A204.1 (cell line): ENCODE measurements around the gene FDX1.

Experiments
- FAIRE-seq: peaks from 2 replicates; lab custom pipeline; 2012; peaks lifted over from hg19 to GRCh38; lab: Jason Lieb, UNC

Gene FDX1

DNA sequence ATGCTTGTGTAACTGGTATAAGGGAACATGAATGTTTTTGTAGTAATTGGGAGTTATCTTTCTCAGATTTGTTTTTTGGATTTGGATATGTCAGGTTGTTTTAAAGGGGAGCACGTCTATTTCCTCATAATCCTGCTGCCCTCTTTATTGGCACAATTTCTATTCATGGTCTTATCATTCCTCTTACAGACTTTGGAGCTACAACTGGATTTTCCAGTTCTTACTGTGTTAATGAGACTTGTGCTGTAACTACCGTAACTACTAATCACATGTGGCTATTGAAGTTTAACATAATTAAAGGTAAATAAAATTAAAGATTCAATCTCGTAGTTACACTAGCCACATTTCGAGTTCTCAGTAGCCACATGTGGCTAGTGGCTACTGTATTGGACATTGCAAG, 1.9 kb downstream of the FDX1 start:
- FAIRE-seq, result no peak

DNA sequence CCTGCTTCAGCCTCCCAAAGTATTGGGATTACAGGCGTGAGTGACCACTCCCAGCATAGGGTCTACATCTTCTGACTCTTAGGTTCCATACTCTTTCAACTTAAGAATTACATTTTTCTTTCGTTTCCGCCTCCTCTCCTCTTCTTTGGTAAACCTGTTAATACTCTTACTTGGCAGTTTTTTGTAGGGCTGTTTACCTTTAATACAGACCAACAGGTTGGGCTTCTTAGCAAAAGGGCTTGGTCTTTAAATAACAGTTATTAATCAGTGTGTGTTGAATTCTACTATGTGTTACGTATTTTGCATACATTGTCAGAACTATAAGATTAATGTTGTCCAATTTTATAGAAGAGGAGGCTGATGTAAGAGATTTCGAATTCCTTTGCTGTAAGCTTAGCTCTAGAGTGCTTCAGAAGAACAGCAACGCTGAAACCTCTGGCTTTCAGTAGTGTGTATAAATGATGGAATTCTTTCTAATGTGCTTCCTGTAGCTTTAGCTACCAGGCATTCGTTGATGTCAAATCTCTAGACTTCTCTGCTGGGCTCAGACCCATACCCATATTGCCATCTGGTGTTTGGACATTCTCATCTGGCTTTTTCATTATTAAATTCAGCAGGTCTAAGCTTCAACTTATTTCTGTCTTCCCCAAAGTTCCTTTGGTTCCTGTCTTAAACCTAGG, 3.1 kb downstream of the FDX1 start:
- FAIRE-seq, result no peak

DNA sequence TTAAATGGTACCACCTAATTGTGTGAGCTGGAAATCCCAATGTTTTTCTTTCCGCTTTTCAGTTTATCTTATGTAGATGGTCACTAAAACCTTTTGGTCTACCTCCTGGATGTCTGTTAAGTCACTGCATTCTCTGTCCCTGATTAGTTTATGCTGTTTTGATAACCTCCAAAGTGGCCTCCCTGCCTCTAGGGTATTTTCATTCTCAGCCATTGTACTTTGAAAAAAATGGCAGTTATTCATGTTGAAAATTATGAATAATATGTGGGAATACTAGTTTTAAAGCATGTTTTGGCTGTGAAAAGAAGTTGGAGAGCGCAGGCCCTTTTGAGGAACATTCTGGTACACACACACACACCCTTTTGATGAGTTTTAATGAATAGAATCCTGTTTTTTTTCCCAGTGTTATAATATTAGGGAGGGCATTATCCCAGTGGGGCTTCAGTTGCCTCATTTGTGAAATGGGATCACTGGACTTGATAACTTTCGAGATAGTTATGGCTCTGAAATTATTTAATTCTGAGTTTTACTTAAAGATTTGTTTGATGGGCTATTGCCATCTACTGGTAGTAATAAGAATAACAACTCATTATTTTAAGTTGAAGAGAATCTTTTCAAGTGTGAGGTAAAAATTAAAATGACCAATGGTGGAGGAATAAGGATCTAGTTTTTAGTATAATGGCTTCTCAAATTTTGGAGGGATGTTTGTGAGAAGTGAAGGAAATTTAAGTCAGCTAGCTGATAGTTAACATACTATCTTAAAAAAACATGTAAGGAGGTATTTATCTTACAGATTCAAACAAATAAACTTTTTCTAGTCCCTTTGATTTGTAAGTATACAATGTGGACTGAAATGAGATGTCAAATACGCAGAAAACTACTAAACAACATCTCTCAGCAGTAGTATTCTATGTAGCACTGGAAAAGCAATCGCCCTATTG, 3.9 kb downstream of the FDX1 start:
- FAIRE-seq, result peak; percentile 95

DNA sequence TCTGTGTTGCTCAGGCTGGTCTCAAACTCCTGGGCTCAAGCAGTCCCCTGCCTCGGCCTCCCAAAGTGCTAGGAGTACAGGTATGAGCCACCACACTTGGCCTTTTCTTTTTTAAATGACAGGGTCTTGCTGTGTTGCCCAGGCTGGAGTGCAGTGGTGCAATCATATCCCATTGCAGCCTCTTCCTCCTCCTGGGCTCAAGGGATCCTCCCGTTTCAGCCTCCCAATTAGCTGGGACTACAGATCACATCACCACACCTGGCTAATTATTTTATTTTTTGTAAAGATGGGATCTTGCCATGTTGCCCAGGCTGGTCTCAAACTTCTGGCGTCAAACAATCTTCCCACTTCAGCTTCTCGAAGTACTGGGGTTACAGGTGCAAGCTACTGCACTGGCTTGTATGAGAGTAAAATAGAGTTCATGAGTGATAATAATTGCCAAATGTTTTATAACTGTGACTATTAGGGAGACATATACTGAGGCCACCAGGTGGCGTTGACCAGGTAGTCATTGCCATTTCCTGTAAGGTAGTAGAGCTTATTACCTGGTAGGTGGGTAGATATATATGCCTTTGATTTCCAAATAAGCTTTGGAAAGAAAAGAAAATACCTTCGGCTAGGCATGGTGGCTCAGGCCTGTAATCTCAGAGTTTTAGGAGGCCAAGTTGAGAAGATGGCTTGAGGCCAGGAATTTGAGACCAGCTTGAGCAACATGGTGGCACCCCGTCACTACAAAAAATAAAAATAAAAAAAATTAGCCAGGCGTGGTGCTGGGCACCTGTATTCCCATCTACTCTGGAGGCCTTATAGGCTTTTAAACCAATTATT, 5.4 kb downstream of the FDX1 start:
- no peak for FAIRE-seq

DNA sequence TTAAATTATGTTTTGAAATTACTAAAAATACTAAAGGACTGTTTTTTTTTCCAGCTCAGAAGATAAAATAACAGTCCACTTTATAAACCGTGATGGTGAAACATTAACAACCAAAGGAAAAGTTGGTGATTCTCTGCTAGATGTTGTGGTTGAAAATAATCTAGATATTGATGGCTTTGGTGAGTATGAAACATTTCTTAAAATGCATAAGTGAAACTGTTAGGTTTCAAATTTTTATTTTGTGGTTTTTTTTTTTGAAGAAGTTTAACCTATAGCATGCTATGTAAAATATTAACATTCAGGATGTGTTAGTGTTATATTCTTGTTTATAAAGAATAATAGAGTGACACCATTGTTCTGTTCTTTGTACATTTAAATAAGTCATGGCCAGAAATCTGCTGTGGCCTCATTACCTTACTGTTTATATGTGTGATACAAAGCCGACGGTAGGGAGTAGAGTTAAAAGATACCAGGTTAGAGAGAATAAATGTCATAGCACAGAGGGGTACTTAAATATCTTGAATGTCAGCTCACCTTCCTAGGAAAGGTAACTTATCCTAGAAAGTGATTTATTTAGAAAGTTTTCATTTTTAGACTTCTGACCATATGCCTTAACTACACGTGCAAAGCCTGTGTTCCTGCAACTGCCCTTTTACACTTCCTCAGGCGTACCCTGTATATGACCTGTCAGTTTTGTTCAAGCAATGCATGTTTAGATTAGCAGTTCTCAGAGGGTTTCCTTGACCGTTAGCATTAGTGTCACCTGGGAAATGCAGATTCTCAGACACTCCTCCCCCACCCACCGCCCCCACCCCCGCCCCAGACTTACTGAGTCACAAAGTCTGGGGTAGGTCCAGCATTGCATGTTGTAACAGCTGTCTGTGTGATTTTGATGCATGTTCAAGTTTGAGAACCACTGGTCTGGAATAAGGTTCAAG, 6.3 kb downstream of the FDX1 start:
- peak; percentile 21 for FAIRE-seq

DNA sequence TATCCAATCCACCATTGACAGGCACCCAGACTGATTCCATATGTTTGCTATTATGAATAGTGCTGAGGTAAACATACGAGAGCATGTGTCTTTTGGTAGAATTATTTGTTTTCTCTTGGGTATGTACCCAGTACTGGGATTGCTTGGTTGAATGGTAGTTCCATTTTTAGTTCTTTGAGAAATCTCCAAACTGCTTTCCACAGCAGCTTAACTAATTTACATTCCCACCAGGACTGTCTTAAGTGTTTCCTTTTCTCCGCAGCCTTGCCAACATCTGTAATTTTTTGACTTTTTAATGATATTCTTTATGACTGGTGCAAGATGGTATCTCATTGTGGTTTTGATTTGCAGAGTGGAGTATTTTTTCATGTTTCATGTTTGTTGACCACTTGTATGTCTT, 8.3 kb downstream of the FDX1 start:
- FAIRE-seq, result no peak

DNA sequence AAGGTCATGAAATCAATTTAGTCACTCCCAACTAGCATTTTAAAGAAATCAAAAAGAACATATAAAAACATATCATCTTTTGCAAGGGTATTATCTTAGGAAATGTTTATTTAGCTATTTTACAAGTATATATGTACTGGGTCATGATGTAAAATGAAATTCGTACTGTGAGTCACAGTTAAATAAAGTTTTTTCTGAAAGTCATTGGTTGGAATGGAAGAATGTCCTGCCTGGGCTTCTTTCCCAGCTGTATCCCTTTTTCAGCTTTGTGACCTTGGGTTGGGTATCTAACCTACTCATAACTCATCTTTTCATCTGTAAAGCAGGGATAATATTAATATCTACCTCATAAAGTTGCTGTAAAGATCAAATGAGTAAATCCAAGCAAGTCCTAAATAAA, 15.7 kb downstream of the FDX1 start:
- no peak for FAIRE-seq

DNA sequence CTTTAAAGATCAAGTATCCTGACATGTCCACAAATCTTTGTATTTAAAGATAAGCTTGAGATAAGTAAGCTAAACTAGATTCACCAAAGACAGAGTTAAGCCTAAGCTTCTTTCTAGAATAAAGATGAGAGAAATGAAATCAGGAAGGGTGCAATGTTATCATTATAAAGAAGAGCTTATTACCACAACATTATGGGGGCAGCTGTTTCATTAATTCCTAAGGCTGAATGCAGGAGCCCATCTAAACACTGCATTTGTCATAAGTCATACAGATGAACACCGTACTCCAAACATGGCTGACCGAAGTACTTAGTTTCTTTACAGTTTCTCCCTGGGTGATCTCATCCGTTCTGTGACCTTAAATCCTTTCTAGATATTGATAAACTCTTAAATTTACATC, 16.3 kb downstream of the FDX1 start:
- no peak for FAIRE-seq

DNA sequence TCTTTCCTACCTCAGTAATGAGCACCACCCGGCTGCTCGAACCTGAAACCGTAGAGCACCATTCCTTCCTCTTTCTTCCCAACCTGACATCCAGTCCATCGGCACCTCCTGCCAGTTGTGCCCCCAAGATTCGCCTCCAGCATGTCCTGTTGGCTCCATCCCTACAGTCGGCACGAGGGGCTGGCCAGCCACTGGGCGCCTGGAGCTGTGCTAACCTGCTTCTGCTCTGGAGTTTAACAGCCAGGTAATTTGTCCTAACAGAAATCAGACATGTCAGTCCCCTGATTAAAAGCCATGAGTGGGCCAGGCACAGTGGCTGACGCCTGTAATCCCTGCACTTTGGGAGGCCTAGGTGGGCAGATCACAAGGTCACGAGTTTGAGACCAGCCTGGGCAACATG, 16.8 kb downstream of the FDX1 start:
- FAIRE-seq, result no peak

DNA sequence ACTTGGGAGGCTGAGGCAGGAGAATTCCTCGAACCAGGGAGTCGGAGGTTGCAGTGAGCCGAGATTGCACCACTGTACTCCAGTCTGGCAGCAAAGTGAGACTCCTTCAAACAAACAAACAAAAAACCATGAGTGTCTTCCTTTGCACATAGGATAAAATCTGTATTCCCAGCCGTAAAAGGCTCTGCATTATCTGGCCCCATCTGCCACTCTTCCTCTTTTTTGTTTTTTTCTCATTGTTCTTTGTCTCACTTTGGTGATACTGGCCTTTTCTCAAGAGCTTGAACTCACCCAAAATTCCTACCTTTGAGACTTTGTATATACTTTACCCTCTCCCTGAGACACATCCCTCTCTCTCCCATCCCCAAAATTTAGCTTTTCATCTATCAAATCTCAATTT, 17.6 kb downstream of the FDX1 start:
- FAIRE-seq, result no peak

DNA sequence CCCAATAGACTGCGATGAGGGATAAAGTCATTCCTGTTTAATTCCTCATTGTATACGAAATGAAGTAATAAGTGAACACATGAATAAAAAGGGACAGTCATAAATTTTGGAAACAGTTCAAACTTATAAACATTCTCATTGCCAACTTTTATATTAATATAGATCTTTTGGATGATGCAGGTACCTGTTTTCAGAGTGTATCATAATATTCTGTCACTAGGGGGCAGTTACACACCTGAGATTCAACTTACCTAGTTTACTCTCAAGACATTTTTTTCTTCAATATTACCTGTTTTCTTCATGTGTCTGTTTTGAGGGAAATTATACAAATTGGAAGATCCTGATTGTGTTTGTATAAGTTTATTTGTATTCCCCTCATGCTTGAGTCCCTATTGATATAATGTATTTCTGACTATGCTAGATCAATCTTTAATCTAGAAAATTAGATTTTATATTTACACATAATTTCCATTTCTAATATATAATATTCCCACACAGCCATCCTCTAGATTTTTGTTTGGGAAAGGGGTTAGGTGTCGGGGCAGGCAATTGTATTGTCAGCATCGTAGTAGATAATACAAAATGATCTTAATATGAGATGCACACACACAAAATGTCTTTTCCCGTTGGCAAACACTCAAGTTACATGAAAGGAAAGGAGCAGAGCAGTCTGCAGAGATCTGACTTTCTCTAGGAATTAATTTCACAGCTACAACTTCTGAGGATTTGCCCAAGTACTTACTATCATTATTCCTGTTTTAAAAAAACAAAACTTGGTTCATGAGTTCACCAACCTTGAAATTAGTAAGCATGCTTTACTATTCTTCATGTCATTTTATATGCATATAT, 18.4 kb downstream of the FDX1 start:
- no peak for FAIRE-seq

DNA sequence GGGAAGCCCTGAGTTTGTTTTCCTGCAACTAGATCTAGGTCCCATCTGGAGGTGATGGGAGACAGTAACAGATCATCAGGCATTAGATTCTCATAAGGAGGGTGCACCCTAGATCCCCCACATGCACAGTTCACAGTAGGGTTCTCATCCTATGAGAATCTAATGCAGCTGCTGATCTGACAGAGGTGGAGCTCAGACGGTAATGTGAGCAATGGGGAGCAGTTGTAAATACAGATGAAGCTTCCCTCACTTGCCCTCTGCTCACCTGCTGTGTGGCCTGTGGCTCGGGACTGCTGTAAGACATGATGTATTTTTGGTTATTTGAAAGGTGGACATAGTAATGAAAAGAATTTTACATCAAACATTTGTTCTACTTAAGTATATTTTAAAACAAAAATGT, 20.5 kb downstream of the FDX1 start:
- no peak for FAIRE-seq

DNA sequence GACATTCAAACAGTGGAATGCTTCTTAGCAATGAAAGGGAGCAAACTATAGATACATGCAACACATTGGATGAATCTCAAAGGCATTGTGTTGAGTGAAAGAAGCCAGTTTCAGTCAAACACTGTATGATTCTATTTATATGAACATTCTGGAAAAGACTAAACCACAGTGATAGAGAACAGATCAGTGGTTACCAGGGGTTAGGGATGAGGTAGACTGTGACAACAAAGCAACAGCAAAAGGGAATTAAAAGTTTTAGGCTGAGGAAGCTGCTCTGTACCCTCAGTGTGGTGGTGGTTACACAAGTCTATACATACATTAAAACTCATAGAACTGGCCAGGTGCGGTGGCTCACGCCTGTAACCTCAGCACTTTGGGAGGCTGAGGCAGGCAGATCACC, 23.0 kb downstream of the FDX1 start:
- FAIRE-seq, result no peak

DNA sequence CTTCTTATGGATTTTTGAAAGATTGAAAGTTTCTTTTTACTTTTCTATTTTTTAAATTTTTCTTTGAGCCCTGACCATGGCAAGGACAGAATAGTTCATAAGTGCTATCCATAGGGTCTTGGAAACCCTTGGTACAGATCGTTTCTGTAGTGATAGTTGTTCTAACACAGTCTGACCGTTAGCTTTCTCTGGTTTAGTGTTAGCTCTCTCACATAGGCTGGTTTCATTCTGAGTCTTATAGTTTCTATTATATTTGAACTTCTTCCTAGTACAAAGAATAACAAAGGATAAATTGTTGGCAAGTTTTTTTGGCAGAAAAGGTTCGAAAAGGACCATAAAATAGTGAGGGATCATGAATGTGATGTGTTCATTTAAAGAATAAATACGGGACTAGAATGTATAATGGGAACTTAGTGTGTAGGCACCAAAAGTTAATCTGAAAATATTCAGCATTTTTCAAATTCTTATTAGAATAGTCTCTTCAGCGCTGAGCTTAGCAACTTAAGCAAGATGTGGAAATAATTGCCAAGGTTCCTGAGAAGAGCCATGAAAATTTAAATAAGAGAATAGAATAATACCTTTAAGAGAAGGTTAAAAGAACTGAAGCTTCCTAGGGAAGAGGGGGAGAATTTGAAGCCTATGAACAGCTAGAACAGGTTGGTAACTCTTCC, 24.1 kb downstream of the FDX1 start:
- FAIRE-seq, result no peak

DNA sequence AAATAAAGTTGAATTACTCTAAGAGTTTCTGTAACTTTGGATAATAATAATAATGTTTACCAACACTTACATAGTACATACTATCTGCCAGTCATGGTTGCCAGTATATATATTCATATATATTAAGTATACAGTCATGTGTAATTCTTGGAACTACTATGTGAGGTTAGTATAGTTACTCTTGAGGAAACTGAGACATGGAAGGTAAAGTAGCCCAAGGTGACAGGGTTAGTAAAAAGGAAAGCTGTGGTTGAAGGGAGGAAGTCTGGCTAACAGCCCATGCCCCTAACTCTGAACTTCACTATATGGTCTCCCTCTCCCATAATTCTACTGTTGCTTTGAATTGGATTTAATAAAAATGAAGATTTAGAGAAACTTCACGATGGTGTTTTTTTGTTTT, 24.9 kb downstream of the FDX1 start:
- FAIRE-seq, result no peak

DNA sequence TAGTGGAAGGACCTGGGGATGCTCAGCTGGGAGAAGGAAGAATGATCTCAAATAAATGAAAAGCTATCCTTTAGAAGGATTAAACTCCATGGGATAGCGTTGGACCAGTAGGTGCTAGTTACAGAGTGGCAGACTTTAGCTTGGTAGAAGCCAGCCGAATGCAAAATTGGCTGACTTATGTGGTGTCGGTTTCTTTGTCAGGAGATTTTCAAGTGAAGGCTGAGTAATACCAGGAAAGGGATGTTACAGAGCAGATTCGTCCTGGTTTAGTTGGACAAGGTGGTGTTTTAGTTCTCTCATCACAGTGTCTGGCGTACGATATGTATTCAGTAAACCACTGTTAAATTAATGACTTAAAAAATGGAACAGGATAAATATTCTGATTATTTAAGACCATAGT, 26.0 kb downstream of the FDX1 start:
- FAIRE-seq, result no peak

DNA sequence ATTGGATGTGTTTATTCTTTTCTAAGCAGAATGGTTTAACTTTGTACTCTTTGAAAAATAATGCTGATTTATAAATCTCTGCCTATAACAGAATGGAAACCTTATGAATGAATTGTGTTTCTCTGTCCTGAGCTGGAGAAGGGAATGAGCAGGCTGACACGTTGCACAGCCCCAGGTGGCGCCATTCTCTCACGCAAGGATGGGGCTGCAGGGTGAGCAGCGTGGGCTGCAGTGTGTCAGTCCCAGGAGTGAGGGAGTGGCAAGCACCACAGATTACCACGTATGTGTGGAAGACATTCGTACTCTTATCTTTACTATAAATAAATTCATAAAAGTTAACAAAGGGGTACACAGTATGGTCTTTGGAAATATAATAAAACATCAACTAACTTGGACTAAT, 33.4 kb downstream of the FDX1 start:
- no peak for FAIRE-seq

DNA sequence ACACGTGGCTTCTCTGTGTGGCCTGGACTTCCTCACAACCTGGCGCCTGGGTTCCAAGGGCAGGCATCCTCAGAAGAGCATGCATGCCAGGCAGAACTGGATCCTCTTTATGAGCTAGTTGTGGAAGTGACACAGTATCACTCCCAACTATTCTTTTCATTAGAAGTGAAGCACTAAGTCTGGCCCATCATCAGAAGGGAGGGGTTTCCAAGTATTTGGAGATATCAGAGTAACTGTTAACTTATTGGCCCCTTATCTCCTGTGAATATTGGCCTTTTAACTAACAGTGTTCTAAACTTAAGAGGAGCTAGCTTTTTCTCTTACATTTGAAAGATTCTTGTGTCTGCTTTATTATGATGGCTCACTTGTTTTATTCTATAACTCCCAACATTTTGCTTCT, 35.5 kb downstream of the FDX1 start:
- no peak for FAIRE-seq

DNA sequence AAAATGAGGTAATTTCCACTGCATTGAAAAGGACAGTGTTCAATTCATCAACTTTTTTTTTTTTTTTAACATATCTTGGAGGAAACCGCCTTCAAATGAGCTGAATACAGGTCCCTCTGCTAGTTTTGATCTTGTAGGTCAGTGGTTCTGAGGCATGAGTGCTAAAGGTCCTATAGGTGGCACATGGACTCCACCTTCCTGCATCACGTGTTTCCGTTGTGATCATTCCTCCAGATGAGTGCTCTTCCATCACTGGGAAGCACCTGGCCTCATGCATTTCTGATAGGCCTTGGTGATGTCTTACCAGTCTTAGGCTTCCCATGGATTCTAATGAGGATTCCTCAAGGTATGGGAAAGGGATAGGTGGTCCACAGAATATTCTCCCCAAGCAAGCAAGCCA, 37.8 kb downstream of the FDX1 start:
- FAIRE-seq, result no peak

DNA sequence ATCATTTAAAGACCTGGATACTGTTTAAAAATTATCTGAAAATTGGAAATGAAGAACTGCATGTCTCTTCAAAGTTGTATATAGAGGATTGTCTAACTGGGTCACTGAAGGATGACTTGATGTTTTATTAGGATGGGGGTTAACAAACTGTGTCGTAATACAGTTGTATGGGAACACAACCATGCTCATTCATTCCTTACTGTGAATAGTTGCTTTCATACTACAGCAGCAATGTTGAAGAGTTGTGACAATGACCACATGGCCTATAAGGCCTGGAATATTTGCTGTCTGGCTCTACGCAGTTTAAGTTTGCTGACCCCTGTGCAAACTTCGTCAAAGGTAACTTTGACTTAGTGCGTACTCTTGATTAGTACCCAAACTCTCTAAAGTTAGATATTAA, 38.4 kb downstream of the FDX1 start:
- FAIRE-seq, result no peak
